NCI-H774 (cell line): ENCODE data around the gene FAM53A.
"Not testable (repeated sequence)": the region's sequence is repeated elsewhere in the genome, so short reads cannot be mapped to it uniquely, and the experiment has no call there.

Experiments used
- DNase-seq: peaks from one replicate; lab custom pipeline; 2025; lab: John Stamatoyannopoulos, UW

The FAM53A gene

GRCh38 chr4:1659104-1660043 is 24.7 kb downstream of the FAM53A start:
- DNase-seq = no peak

- DNase-seq = no peak
Measured at GRCh38 chr4:1658581-1658980, 25.5 kb downstream of the FAM53A start.

DNA sequence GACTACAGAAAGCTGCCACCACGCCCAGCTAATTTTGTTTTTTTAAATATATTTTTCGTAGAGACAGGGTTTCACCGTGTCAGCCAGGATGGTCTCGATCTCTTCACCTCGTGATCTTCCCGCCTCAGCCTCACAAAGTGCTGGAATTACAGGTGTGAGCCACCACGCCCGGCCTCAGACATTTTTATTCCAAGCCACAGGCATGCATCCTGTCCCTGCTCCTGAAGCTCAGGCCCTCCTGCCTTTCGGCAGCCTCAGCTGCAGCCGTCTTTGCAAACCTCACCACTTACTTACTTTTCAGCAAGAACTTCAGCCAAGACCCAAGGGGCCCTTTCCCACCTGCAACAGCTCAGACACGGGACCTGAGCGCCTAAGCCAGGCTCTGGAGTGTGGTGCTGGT is 26.0 kb downstream of the FAM53A start:
- DNase-seq = no peak

- no peak for DNase-seq
Measured at GRCh38 chr4:1656986-1657385, 27.1 kb downstream of the FAM53A start.

- no peak for DNase-seq
Measured at GRCh38 chr4:1656132-1656531, 28.0 kb downstream of the FAM53A start.

DNA sequence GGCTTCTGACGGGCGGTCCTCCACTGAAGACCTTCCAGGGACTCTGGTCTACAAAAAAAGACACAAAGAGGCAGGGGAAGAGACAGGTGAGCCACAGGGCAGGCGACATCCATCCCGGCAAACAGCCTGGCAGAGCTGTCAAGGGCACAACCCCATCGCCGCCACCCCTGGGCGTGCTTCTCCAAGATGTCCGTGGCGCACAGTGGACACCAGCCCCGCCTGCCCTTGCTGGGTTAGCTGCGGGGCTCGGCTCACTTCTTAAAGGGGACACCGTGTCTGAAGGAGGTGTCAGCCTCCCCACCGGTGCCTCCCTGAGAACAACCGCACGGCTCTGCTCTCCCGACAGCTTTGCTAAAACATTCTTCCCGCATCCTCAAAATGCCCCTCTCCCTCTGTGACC is 28.4 kb downstream of the FAM53A start:
- DNase-seq = no peak

- no peak for DNase-seq
Measured at GRCh38 chr4:1655081-1655480, 29.0 kb downstream of the FAM53A start.

DNA sequence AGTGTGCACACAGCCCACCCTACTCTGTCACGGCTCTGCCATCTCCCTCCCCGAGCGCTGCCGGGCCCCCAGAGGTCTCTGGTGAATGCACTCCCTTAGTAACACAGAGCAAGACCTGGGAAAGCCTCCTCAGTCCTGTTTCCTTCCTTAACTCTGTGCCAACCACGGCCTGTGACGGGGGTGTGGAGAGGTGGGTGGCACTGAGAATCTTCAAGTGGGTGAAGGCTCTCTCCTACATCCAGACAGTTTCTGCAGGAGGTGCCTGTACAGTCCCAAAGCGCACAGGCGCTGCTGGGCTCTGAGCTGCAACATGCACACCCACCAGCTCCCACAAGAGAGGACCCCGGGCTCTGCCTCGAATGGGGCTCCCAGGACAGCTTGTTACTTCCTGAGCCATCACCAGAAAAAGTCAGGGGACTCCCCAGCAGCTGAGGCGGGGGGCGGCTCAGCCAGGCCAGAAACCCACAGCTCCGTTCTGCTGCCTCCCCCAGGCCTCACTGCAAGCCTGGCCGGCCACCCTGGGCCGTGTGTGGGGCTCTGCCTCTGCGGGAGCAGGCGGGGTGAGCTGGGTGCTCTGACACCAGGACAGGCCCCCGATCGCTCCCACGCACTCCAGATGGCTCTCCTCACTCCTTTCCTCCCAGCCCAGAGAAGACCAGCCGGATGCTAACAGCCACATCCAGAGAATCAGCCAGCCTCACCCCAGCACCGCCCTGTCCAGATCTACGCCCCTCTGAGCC is 29.7 kb downstream of the FAM53A start:
- no peak for DNase-seq

- DNase-seq = no peak
Measured at GRCh38 chr4:1653776-1654175, 30.3 kb downstream of the FAM53A start.

DNA sequence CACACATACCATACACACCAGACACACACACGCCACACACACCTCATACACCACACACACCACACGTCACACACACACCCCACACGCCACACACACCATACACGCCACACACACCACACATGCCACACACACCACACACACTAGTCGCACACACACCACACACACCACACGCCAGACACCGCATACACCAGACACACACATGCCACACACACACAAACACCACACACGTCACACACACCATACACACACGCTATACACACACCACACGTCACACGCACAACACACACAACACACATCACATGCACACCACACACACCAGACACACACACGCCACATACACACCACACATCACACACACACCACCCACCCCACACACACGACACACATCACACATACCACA is 32.0 kb downstream of the FAM53A start:
- no peak for DNase-seq

- no peak for DNase-seq
Measured at GRCh38 chr4:1651609-1652008, 32.5 kb downstream of the FAM53A start.

DNA sequence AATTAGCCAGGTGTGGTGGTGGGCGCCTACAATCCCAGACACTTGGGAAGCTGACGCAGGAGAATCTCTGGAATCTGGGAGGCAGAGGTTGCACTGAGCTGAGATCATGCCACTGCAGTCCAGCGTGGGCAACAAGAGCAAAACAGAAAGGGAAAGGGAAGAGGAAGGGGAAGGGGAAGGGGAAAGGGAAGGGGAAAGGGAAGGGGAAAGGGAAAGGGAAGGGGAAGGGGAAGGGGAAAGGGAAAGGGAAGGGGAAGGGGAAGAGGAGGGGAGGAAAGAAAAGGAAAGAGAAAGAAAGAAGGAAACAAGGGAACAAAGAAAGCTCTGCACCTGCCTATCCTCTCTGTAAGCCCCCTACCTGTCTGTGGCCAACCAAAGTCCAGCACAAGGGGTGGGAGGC is 35.2 kb downstream of the FAM53A start:
- DNase-seq = no peak

DNA sequence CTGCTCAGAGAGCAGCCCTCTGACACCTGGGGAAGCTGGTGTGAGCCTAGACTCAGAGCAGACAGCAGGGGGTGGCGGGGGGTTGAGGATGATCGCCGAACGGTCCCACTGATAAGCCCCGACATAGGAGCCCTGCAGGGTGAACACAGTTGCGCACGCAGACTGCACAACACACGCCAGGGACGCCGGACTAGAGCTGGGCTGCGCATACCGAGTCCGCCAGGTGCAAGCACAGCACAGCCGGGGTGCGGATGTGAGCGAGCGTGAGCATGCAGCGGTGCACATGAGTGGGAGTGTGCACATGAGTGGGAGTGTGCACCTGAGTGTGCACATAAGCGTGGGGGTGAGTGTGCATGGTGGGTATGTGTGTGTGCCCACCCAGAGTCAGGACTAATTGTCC is 36.7 kb downstream of the FAM53A start:
- no peak for DNase-seq

GRCh38 chr4:1646690-1647089 is 37.4 kb downstream of the FAM53A start:
- DNase-seq = no peak

- DNase-seq = no peak
Measured at GRCh38 chr4:1644891-1645657, 39.0 kb downstream of the FAM53A start.

DNA sequence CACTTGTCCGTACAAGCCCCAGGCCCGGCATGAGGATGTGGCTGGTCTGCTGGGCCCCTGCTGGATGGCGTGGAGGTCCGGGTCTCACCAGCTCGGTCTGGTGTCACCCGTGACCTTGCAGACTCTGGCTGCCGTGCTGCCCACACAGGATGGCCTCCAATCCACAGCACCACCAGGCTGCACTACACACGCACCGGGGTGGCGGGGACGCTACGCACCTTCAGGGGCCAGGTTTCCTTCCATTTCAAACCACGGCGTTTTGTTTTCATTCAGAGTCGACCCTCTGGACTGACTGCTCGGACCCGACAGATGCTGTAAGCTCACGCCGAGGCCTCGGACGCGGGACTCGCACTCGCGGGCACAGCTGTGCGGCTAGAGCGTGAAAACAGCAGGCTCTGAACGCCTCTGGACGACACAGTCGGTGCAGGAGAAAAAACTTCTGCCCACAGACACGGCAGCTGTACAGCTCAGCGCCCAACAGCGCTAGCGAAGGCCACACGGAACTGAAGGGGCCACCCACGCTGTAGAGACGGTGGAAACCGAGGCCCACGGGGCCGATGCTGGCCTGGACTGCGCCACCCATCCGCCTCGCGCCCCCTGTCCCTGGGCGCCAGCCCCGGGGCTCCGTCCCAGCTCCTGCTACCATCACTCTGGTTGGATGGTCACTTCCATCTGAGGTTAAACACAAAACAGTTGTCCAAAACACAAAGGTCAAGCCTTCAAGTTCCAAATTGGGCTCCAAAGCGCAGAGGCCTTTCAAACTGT is 40.0 kb downstream of the FAM53A start:
- no peak for DNase-seq

DNA sequence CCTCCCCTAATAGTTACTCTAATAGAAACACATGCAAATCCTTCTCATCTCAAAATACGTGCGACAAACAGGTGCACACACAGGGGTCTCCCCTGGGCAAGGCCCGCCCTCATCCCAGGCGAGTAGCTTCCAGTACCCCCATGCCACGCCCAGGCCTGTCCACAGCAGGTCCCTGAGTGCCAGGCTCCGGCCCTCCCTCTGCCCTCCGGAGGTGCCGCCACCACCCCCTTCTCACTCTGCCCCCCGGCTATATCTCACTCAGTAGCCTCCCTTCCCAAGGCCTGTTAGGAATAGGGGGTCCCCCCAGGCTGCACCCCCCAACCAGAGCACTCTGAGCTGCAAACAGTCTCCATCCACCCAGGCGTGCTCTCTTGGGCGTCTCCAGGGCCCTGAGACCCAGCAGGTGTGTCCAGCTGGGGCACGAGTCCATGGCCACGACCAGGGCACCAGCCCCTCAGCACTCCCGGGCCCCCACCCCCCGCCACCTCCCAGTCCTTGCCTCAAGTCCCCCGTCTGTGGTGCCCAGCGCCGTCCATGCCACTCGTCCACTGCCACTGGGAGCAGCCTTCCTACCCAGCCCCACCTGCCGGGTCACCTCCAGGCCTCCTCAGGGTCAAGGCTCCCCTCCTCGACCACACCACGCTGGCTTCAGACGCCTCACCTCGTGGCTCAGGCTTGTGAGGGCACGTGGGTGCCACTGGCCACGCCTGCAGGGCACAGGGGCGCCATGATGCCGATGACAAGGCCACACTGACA is 41.7 kb downstream of the FAM53A start:
- DNase-seq = no peak

DNA sequence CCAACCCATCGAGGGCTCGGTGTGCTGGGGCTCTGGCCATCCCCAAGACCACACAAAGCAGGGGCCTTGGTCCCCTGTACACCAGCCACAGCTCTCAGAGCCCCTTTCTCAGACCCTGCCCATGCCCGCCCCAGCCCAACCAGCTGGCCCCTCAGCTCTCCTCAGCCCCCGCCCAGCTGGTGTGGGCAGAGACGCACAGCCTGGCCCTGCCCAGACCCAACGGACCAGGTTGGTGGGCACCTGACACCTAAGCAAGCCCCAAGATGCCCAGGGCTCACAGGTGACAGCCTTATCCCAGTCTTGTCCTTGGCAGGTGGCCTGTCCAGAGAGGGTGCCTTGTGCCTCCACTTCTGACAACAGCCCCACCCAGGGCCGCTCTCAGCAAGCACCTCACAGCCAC is 42.4 kb downstream of the FAM53A start:
- DNase-seq = no peak

- DNase-seq = not testable (repeated sequence)
Measured at GRCh38 chr4:1640716-1641503, 43.2 kb downstream of the FAM53A start.

DNA sequence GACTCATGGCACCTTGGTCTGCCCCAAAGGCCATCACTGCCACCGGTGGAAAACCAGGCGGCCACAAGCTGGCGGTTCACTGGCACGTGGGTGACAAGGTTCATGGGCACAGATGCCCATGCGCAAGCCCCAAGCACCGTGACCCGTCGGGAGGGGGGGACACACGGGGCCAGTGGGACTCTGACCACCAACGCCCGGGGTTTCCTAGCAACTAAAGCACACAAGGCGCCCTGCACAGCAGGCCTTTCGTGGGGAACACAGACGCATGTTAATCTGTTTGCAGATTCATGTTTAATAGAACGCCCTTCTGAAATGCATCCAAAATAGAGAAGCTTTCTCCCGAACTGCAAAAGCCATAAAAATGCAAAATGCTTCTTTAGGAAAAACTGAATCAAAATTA is 43.9 kb downstream of the FAM53A start:
- no peak for DNase-seq
